ENCODE measurements around the gene CTIF. TPM values are rescaled to one million over a fixed set of nuclear protein-coding genes. Genes with fewer than 3 reads are reported as not detected.

The CTIF gene
- polyA plus RNA-seq, 1 donor from 2014 or later = 50.2 TPM

DNA sequence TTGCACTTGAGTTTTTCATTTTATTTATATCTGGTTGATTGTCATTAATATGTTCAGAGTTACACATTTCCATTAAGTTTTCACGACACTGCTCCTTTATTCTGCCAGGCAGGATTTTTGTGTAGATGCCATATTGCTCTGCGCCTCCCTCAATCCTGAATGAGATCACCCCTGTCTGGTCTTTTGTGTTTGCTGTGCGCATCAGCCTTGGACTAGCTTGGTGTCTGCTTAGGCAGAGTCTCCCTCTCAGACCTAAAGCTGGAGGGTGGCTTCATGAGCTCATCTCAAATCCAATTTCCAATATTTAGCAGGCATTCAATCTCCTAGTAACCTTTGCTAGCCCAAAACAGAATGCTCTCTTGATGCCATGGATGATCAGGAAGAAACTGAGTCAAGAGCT is 274.5 kb downstream of the CTIF start:
- Histone ChIP-seq H3F3A (ENCODE audit: insufficient read depth, low read length, poor library complexity, severe bottlenecking) (no peaks in the 10 kb centered on the region), H3K4me2 (ENCODE audit: low read length) (no peak overlapping the region), H3K4me3 (ENCODE audit: low read length) (no peak overlapping the region)

DNA sequence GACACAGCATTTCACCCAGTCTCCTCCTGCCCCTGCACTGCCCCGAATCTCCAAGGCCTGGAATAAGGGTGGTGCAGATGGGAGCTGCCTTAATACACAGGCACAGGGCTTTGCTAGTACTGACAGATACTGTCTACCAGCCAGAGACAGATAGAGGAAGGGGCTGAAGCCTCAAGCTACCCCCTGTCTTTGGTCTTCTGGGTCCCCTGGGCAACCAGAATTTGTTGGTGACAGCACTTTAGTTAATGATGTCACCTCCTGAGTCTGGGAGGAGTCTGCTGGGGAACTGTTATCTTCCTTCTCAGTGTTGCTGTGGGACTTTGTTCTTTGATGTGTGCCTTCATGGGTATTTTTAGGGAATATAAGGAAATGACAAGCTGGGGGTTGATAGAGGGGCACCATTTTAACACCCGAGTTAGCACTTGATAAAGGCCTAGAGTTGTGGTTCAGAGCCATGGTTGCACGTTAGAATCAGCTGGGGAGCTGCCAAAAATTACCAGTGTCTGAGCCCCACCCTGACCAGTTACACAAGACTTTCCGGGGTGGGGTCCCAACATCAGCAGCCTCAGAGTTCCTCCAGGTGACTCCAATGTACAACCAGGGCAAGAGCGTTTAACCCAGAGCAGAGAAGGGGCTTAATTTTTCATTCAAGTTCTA is 275.1 kb downstream of the CTIF start:
- no peak overlapping the region for H3K9ac ChIP-seq (ENCODE audit: low read length)
- H3F3A ChIP-seq (ENCODE audit: insufficient read depth, low read length, poor library complexity, severe bottlenecking) = no peaks in the 10 kb centered on the region
- H3K9me3 ChIP-seq (ENCODE audit: low read length) = no peaks in the 10 kb centered on the region
- H3K4me2 ChIP-seq (ENCODE audit: low read length) = no peak overlapping the region
- no peak overlapping the region for H2AFZ ChIP-seq (ENCODE audit: low read depth, low read length)
- H3K27ac ChIP-seq (ENCODE audit: low read length) = no peak overlapping the region
- H3K36me3 ChIP-seq (ENCODE audit: insufficient read depth, low read length) = peaks cover 10% of the 10 kb centered on the region
- no peaks in the 10 kb centered on the region for H3K9me2 ChIP-seq (ENCODE audit: insufficient read depth, low read length)
- H3K27me3 ChIP-seq (ENCODE audit: insufficient read depth, low read depth, low read length) = no peaks in the 10 kb centered on the region
- no peaks in the 10 kb centered on the region for H4K20me1 ChIP-seq (ENCODE audit: insufficient read depth)
- H3K79me2 ChIP-seq (replicated peaks; ENCODE audit: insufficient read depth, low read length) = no peaks in the 10 kb centered on the region
- no peak for TF ChIP-seq RAD21 (conservative IDR thresholded peaks at IDR 0.05)
- no peak for TF ChIP-seq EP300 (conservative IDR thresholded peaks at IDR 0.05; ENCODE audit: poor library complexity, severe bottlenecking)
- no peak for TF ChIP-seq POLR2AphosphoS5 (IDR thresholded peaks at IDR 0.05)
- TF ChIP-seq, protein P1, sequence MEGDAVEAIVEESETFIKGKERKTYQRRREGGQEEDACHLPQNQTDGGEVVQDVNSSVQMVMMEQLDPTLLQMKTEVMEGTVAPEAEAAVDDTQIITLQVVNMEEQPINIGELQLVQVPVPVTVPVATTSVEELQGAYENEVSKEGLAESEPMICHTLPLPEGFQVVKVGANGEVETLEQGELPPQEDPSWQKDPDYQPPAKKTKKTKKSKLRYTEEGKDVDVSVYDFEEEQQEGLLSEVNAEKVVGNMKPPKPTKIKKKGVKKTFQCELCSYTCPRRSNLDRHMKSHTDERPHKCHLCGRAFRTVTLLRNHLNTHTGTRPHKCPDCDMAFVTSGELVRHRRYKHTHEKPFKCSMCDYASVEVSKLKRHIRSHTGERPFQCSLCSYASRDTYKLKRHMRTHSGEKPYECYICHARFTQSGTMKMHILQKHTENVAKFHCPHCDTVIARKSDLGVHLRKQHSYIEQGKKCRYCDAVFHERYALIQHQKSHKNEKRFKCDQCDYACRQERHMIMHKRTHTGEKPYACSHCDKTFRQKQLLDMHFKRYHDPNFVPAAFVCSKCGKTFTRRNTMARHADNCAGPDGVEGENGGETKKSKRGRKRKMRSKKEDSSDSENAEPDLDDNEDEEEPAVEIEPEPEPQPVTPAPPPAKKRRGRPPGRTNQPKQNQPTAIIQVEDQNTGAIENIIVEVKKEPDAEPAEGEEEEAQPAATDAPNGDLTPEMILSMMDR (IDR thresholded peaks at IDR 0.05; ENCODE audit: poor library complexity, severe bottlenecking) = no peak
- TF ChIP-seq SMC3 (conservative IDR thresholded peaks at IDR 0.05; ENCODE audit: poor library complexity) = no peak
- no peak for TF ChIP-seq TAF1 (IDR thresholded peaks at IDR 0.05; ENCODE audit: low read depth)
- no peak for TF ChIP-seq MXI1 (conservative IDR thresholded peaks at IDR 0.05; ENCODE audit: poor library complexity, severe bottlenecking)
- TF ChIP-seq, protein P2, sequence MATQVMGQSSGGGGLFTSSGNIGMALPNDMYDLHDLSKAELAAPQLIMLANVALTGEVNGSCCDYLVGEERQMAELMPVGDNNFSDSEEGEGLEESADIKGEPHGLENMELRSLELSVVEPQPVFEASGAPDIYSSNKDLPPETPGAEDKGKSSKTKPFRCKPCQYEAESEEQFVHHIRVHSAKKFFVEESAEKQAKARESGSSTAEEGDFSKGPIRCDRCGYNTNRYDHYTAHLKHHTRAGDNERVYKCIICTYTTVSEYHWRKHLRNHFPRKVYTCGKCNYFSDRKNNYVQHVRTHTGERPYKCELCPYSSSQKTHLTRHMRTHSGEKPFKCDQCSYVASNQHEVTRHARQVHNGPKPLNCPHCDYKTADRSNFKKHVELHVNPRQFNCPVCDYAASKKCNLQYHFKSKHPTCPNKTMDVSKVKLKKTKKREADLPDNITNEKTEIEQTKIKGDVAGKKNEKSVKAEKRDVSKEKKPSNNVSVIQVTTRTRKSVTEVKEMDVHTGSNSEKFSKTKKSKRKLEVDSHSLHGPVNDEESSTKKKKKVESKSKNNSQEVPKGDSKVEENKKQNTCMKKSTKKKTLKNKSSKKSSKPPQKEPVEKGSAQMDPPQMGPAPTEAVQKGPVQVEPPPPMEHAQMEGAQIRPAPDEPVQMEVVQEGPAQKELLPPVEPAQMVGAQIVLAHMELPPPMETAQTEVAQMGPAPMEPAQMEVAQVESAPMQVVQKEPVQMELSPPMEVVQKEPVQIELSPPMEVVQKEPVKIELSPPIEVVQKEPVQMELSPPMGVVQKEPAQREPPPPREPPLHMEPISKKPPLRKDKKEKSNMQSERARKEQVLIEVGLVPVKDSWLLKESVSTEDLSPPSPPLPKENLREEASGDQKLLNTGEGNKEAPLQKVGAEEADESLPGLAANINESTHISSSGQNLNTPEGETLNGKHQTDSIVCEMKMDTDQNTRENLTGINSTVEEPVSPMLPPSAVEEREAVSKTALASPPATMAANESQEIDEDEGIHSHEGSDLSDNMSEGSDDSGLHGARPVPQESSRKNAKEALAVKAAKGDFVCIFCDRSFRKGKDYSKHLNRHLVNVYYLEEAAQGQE (IDR thresholded peaks at IDR 0.05; ENCODE audit: borderline replicate concordance) = no peak
- no peak for TF ChIP-seq EZH2 (IDR thresholded peaks at IDR 0.05; ENCODE audit: borderline replicate concordance, insufficient read depth, low read length, poor library complexity, severe bottlenecking)
- no peak overlapping the region for H3K4me3 ChIP-seq (ENCODE audit: low read length)

More for the DNA sequence above, 274.5 kb downstream of the CTIF start:
- Histone ChIP-seq H2AFZ (ENCODE audit: low read depth, low read length) (no peak overlapping the region), H3K9me2 (ENCODE audit: insufficient read depth, low read length) (no peaks in the 10 kb centered on the region), H3K9ac (ENCODE audit: low read length) (no peak overlapping the region), H3K27ac (ENCODE audit: low read length) (no peak overlapping the region), H3K36me3 (ENCODE audit: insufficient read depth, low read length) (peaks cover 10% of the 10 kb centered on the region), H4K20me1 (ENCODE audit: insufficient read depth) (no peaks in the 10 kb centered on the region), H3K27me3 (ENCODE audit: insufficient read depth, low read depth, low read length) (no peaks in the 10 kb centered on the region), H3K9me3 (ENCODE audit: low read length) (no peaks in the 10 kb centered on the region), H3K79me2 (replicated peaks; ENCODE audit: insufficient read depth, low read length) (no peaks in the 10 kb centered on the region)
- TF ChIP-seq, protein P1 (IDR thresholded peaks at IDR 0.05; ENCODE audit: poor library complexity, severe bottlenecking) = no peak
- TF ChIP-seq, protein P2 (IDR thresholded peaks at IDR 0.05; ENCODE audit: borderline replicate concordance) = no peak
- no peak for TF ChIP-seq TAF1 (IDR thresholded peaks at IDR 0.05; ENCODE audit: low read depth)
- no peak for TF ChIP-seq POLR2AphosphoS5 (IDR thresholded peaks at IDR 0.05)
- TF ChIP-seq SMC3 (conservative IDR thresholded peaks at IDR 0.05; ENCODE audit: poor library complexity) = no peak
- no peak for TF ChIP-seq EP300 (conservative IDR thresholded peaks at IDR 0.05; ENCODE audit: poor library complexity, severe bottlenecking)
- TF ChIP-seq MXI1 (conservative IDR thresholded peaks at IDR 0.05; ENCODE audit: poor library complexity, severe bottlenecking) = no peak
- TF ChIP-seq RAD21 (conservative IDR thresholded peaks at IDR 0.05) = no peak
- TF ChIP-seq EZH2 (IDR thresholded peaks at IDR 0.05; ENCODE audit: borderline replicate concordance, insufficient read depth, low read length, poor library complexity, severe bottlenecking) = no peak

All from neural cell (in vitro differentiated cells).